GM21528 (cell line): ENCODE data around the gene LGALS8.
"Not testable (repeated sequence)": the region's sequence is repeated elsewhere in the genome, so short reads cannot be mapped to it uniquely, and the experiment has no call there.

Experiments used
- ATAC-seq: cut with Tn5 transposase; IDR thresholded peaks from one replicate; pipeline ENCODE4 v1.9.1; 2021; ENCODE audit warnings: mild to moderate bottlenecking, moderate library complexity; ENCODE audit not compliant: unreplicated experiment, low FRiP score

Gene LGALS8

GRCh38 chr1:236580404-236580803 is 56.6 kb downstream of the LGALS8 start:
- not testable (repeated sequence) for ATAC-seq

DNA sequence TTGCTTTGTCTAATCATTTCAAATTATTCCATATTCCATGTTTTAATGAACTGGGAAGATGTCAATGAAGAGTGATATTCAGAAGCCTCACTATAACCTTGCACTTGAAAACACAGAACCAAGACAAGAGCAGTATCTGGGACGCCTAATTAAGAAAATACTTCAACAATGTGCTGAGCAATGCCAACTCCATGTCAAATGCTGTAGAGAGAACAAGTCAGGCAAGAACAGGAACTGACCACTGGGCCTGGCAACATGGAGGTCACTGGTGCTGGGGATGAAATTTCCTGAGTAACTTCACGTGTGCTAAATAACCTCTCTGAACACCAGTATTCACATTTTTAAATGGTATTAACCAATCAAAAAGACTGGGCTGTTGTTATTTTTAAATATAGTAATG is 57.7 kb downstream of the LGALS8 start:
- no peak for ATAC-seq

GRCh38 chr1:236589531-236589930 is 65.7 kb downstream of the LGALS8 start:
- no peak for ATAC-seq

- ATAC-seq, result no peak
Measured at GRCh38 chr1:236590553-236591150, 66.9 kb downstream of the LGALS8 start.

DNA sequence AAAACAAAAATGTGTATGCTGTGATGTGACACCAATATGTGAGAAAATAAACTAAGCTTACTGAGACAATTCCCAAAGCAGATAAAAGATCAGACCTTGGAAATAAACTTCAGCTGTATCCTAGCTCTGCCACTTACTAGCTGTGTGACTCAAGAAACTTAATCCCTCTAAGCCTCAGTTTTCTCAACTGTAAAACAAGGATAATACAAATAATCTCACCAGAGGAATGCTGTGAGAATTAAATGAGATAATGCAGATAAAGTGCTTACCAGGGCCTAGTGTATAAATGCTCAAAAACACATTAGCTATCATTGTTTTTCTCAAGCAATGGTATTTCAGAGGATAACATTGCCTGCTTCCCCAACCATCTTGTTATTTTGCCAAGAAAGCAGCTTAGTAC is 78.4 kb downstream of the LGALS8 start:
- ATAC-seq, result no peak
